Stimulated activated CD8-positive, alpha-beta memory T cell treated with anti-CD3 and anti-CD28 coated beads, Interleukin-12 subunit alpha, Interleukin-12 subunit beta, amount 100 ng/mL, for 4 hours (primary cell): Measurements from ENCODE around the gene CFHR1.
"Not testable (repeated sequence)": the region's sequence is repeated elsewhere in the genome, so short reads cannot be mapped to it uniquely, and the experiment has no call there.

ENCODE experiments used
- DNase-seq: peaks from one replicate; pipeline ENCODE4 v3.0.0-alpha.2; 2020; ENCODE audit warnings: low read depth

CFHR1 gene

GRCh38 chr1:196819531-196819930 lies at the start of gene CFHR1:
Gene CFHR1 (plus strand): TSS chr1:196819731. CDS start chr1:196819845, 114 bp downstream.
- not testable (repeated sequence) for DNase-seq

GRCh38 chr1:196769823-196770222 lies 49.7 kb upstream of the CFHR1 start:
- DNase-seq, result not testable (repeated sequence)

GRCh38 chr1:196773713-196774112 lies 45.8 kb upstream of the CFHR1 start:
- no peak for DNase-seq

- no peak for DNase-seq
Observed at GRCh38 chr1:196774175-196774574, 45.4 kb upstream of the CFHR1 start.

- no peak for DNase-seq
Observed at GRCh38 chr1:196774603-196775002, 44.9 kb upstream of the CFHR1 start, which contains the start of gene CFHR3. Gene CFHR3 (plus strand): TSS chr1:196774840. CDS start chr1:196774887, 47 bp downstream.

GRCh38 chr1:196777603-196778002 lies 41.9 kb upstream of the CFHR1 start:
- DNase-seq, result no peak

- DNase-seq, result no peak
Observed at GRCh38 chr1:196779093-196779492, 40.4 kb upstream of the CFHR1 start.

GRCh38 chr1:196791252-196791651 lies 28.3 kb upstream of the CFHR1 start:
- not testable (repeated sequence) for DNase-seq

DNA sequence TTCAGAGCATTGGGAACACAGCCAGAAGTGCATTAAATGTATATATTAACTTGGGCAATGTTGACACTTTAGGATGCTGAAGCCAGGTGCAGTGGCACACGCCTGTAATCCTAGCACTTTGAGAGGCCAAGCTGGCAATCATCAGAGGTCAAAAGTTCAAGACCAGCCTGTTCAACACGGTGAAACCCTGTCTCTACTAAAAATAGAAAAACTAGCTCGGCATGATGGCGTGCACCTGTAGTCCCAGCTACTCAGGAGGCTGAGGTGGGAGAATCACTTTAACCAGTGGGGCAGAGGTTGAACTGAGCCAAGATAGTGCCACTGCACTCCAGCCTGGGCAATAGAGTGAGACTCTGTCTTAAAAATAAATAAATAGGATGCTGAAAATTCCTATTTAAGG lies 25.4 kb upstream of the CFHR1 start:
- DNase-seq, result not testable (repeated sequence)

DNA sequence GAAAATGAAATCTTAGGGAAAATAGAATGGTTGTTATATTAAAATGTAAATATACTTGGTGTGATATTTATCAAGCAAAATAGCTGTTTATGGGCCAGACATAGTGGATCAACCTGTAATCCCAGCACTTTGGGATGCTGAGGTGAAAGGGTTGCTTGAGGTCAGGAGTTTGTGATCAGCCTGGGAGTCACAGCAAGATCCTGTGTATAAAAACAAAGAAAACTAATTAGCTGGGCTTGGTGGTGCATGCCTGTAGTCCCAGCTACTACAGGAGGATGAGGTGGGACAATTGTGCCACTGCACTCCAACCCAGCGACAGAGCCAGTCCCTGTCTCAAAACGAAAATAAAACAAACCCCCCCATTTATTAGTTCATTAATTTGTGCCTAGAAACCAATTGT lies 21.6 kb upstream of the CFHR1 start:
- no peak for DNase-seq

- DNase-seq, result not testable (repeated sequence)
Observed at GRCh38 chr1:196801920-196802319, 17.6 kb upstream of the CFHR1 start.

DNA sequence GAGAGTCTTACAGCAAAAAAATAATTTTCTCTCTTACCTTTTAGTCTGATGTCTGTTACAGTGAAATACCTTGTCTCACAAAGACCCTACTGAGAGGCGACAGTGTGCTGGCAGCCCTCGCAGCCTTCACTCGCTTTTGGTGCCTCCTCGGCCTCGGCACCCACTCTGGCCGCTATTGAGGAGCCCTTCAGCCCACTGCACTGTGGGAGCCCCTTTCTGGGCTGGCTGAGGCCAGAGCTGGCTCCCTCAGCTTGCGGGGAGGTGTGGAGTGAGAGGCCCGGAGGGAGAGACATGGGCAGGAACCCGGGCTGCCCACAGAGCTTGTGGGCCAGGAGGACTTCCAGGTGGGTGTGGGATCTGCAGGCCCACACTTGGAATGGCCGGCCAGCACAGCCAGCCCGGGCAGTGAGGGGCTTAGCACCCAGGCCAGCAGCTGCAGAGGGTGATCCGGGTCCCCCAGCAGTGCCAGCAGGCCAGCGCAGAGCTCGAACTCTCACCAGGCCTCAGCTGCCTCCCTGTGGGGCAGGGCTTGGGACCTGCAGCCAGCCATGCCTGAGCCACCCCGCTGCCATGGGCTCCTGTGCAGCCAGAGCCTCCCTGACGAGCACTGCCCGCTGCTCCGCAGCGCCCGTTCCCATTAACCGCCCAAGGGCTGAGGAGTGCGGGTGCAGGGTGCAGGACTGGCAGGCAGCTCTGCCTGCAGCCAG lies 10.8 kb upstream of the CFHR1 start:
- DNase-seq, result no peak

- not testable (repeated sequence) for DNase-seq
Observed at GRCh38 chr1:196817442-196817841, 2.1 kb upstream of the CFHR1 start.

- DNase-seq, result not testable (repeated sequence)
Observed at GRCh38 chr1:196827860-196828259, 8.3 kb downstream of the CFHR1 start.

- DNase-seq, result not testable (repeated sequence)
Observed at GRCh38 chr1:196849613-196850492, 30.3 kb downstream of the CFHR1 start.

DNA sequence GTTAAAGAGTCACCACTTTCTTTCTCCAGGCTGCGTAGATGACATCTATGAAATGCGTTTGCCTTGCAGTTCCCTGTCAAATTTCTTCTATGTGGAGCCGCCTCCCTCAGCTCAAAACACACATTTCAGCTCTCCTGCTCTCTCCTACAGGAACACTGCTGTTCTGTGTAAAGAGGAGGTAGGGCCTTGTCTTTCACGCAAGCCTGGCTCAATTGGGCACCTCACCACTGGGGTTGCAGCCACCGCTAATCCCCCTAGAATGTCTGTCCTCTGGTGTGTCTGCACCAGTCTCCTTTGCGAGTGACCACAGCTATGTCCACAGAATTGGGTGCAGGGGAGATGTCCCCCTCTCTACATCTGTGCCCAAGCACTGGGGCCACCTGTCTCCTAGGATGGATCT lies 36.5 kb downstream of the CFHR1 start:
- no peak for DNase-seq

DNA sequence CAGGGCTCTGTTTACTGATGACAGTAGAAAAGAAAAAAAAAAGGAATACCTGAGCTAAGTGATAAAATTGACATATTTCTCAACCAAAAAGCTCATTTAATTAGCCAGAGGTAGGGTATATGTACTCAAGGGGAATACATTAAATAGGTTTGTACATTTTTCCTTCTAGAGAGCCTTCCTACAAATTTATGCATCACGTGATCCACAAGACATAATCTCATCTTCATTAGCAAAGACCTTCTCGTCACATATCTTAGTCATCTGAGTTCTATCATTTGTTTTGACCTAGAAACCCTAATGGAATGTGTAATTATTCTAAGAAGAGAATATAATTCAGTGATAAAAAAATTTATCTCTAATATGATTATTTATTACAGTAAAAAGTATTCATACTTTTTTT lies 37.7 kb downstream of the CFHR1 start:
- no peak for DNase-seq

- DNase-seq, result no peak
Observed at GRCh38 chr1:196858811-196859210, 39.3 kb downstream of the CFHR1 start.

- no peak for DNase-seq
Observed at GRCh38 chr1:196860323-196860884, 40.9 kb downstream of the CFHR1 start.

DNA sequence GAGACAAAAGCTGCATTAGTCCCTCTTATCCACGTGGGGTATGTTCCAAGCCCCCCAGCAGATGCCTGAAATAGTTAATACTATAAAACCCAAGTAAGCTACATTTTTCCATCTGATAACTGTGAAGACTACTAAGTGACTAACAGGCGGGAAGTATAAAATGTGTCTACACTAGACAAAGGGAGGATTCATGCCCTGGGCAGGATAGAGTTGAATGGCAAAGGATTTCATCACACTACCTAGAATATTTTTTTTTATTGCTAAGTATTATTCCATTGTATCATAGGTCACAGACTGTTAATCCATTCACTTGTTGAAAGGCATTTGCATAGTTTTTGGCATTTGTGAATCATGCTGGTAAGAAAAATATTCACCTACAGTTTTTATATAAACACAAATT lies 41.9 kb downstream of the CFHR1 start:
- no peak for DNase-seq

DNA sequence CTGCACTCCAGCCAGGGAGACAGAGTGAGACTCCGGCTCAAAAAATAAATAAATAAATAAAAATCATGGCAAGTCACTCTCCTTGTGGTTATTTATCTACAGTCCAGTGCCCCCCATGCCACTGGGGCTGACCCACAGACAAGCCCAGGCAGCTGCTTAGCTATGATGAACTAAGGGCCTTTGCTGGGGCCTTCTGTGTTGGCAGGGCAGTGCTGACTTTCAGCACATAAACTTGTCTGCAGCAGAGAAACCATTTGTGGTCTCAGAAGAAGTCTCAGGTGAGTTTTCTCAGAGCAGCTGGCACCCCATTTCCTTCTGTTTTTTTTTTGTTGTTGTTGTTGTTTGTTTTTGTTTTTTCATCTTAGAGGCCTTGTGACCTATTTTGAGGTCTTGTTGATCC lies 47.4 kb downstream of the CFHR1 start:
- DNase-seq, result no peak

DNA sequence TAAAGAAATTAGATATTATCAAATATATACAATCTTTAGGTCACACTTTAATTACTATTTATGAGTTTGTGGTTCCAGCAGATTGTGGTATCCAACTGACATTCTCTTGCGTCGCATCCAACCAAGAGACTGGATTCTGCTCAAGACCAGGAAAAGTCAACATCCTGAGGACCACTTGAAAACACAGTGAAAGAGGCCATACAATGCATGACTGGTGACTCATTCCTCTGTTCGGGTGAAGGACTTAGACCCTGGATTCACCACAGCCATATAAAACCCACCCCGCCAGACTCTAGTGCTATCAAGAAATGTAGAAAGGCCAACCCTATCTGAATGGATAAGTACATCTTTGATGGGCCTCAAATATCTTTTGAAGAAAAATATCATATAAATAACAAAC lies 53.9 kb downstream of the CFHR1 start:
- DNase-seq, result no peak

- no peak for DNase-seq
Observed at GRCh38 chr1:196875935-196876334, 56.4 kb downstream of the CFHR1 start.
